Panc1 (cell line): Measurements from ENCODE around the gene SLC12A7. TPM values are rescaled to one million over a fixed set of nuclear protein-coding genes. Genes with fewer than 3 reads are reported as not detected.

Source experiments
- ATAC-seq: fragments of 200-7000 bp; cut with Tn5 transposase; 2 replicates; pipeline ENCODE4 v1.9.1; 2020; ENCODE audit warnings: mild to moderate bottlenecking, moderate library complexity
- BruUV-seq: library from RNA; stranded (reverse); fragments of 400-500 nt; replicated peaks from 2 replicates; lab custom pipeline; 2021; lab: Mats Ljungman, UMichigan
- CTCF ChIA-PET: fragments of 300-600 bp; sonication (Branson Sonifier 250); formaldehyde crosslinking; loops from one replicate; lab custom pipeline; 2022; ENCODE audit warnings: antibody characterized with exemption; lab: Charles Lee
- POLR2A ChIA-PET: fragments of 300-600 bp; sonication (Branson Sonifier 250); formaldehyde crosslinking; loops from one replicate; lab custom pipeline; 2022; ENCODE audit warnings: antibody characterized with exemption; lab: Charles Lee
- DNase-seq: peaks from one replicate; pipeline ENCODE4 v3.0.0-alpha.2; 2010; ENCODE audit warnings: low read depth, low spot score
- H3K27ac ChIP-seq: 2 replicates; pipeline ENCODE4 v1.5.1; 2011; ENCODE audit warnings: mild to moderate bottlenecking, low read length, inconsistent platforms
- H3K27me3 ChIP-seq: fragments of 200-500 bp; sonication (Bioruptor generic); 2 replicates; pipeline ENCODE4 v1.6.0; 2014; ENCODE audit warnings: low read length, inconsistent platforms; ENCODE audit not compliant: control insufficient read depth, insufficient read depth
- H3K36me3 ChIP-seq: fragments of 200-500 bp; sonication (Bioruptor generic); 2 replicates; pipeline ENCODE4 v1.5.1; 2014; ENCODE audit warnings: inconsistent platforms, mild to moderate bottlenecking, low read length, moderate library complexity; ENCODE audit not compliant: control insufficient read depth, insufficient read depth
- H3K4me1 ChIP-seq: 2 replicates; pipeline ENCODE4 v1.5.1; 2011; ENCODE audit warnings: inconsistent platforms, mild to moderate bottlenecking, low read length, moderate library complexity; ENCODE audit not compliant: control insufficient read depth, insufficient read depth
- H3K4me3 ChIP-seq, 2 experiments: 2 replicates each; pipeline ENCODE4 v1.5.1; 2011 to 2012; ENCODE audit warnings: low read depth in 2 of 2, low read length in 2 of 2, mild to moderate bottlenecking in 2 of 2, inconsistent platforms in 1 of 2, moderate library complexity in 1 of 2
- H3K9me3 ChIP-seq: fragments of 200-500 bp; sonication (Bioruptor generic); 2 replicates; pipeline ENCODE4 v1.5.1; 2014; ENCODE audit warnings: low read depth, mild to moderate bottlenecking, inconsistent platforms, low read length, moderate library complexity; ENCODE audit not compliant: control insufficient read depth, insufficient read depth
- POLR2AphosphoS5 ChIP-seq: IDR thresholded peaks from 2 replicates; pipeline ENCODE4 v1.6.1; 2012; ENCODE audit warnings: mild to moderate bottlenecking, low read depth, low read length, moderate library complexity
- SIN3A ChIP-seq: IDR thresholded peaks from 2 replicates; pipeline ENCODE4 v1.6.1; 2012; ENCODE audit warnings: low read depth, mild to moderate bottlenecking, low read length, moderate library complexity, borderline replicate concordance; ENCODE audit not compliant: insufficient read depth
- TCF7L2 ChIP-seq: IDR thresholded peaks from 2 replicates; pipeline ENCODE4 v1.6.1; 2011; ENCODE audit warnings: mild to moderate bottlenecking, low read depth, low read length, inconsistent platforms
- in situ Hi-C: cut with HindIII; loops from 2 replicates; pipeline ENCODE4 v1.10.0; 2016; ENCODE audit warnings: low sequenced_read_pairs, low pct_unique_long_range_greater_than_20kb
- intact Hi-C: fragments of 100-400 bp; cut with micrococcal nuclease; formaldehyde crosslinking; loops from one replicate; pipeline ENCODE4 v1.10.0; 2022; ENCODE audit not compliant: unreplicated experiment
- total RNA-seq: library from RNA; stranded (reverse); gene quantifications from one replicate; pipeline ENCODE4 v1.2.1, GENCODE V29; 2021; ENCODE audit not compliant: unreplicated experiment
- TF ChIP-seq, protein P1 (sequence below): fragments of 450-650 bp; IDR thresholded peaks from 2 replicates; pipeline ENCODE4 v1.5.1; 2017; ENCODE audit warnings: mild to moderate bottlenecking
- TF ChIP-seq, protein P2 (sequence below), 2 experiments: IDR thresholded peaks; 2 replicates each; pipeline ENCODE4 v1.6.1; 2011 to 2012; ENCODE audit warnings: low read depth in 2 of 2, control low read depth in 1 of 2, low read length in 1 of 2, mild to moderate bottlenecking in 1 of 2, moderate library complexity in 1 of 2; ENCODE audit not compliant: insufficient read depth in 1 of 2

Gene SLC12A7
- total RNA-seq, 1 experiment from 2014 or later = 297 TPM

DNA sequence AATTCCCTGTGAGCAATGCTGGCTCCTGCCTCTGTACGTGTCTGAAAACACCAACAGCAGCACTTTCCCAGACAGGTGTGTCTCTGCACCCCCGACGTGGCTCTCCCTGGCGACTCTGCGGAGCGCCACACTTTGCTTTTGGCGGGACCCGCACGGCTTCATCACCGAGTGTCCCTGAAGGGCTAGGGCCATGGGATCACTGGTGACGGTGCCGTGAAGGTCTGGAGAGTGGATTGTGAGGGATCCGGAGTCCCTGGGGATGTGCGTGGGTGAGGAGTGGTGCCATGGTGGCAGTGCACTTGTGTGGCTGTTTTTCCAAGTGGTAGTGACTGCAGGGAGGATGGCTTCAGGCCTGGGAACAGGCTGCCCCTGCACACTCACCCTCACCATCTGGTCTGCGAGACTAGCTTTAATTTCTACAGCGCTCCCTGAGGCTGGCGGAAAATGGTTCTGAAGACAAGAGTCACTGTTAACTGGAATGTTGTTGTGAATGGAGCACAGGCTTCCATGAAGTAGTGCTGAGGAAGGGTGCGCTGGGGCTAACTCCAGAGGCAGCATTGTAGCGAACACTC is 100.0 kb downstream of the SLC12A7 start:
- intact Hi-C loops = loop anchor here (5.0 kb wide), 1 partner anchor 90 kb away; no protein-coding TSS in a partner anchor
- no TSS peak for BruUV-seq

DNA sequence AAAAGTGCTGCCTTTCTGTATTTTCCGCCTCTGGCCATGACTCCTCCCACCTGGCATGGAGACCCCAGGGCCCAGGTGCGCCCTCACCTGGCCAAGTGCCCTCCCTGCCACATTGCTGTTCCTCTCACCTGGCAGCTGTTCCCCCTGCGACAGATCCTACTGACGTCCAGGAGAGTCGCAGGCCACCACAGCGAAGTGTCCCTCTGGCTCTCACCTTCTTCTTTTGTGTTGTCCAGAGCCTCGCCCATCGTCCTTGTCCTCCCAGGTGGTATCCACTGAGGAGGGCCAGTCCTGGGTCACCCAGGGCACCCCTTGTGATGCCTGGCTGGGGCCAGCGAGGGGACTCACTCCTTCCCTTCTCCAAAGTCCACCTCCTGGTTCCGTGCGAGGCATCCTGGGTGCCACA is 100.6 kb downstream of the SLC12A7 start:
- Histone ChIP-seq H3K4me1 (peaks cover 22% of the 10 kb centered on the region), H3K9me3 (no peaks in the 10 kb centered on the region), H3K27ac (no peak overlapping the region), H3K36me3 (no peaks in the 10 kb centered on the region), H3K27me3 (no peaks in the 10 kb centered on the region), H3K4me3 (no peak overlapping the region)
- POLR2A ChIA-PET = no interaction called here
- CTCF ChIA-PET = interaction anchor here (1.7 kb wide), 1 partner anchor 88 kb away, joined by 10 read pairs; no protein-coding TSS in a partner anchor
- intact Hi-C loops = loop anchor here (5.0 kb wide), 1 partner anchor 89 kb away; no protein-coding TSS in a partner anchor
- ATAC-seq (no peak), DNase-seq (no peak)
- TF ChIP-seq, protein P1, sequence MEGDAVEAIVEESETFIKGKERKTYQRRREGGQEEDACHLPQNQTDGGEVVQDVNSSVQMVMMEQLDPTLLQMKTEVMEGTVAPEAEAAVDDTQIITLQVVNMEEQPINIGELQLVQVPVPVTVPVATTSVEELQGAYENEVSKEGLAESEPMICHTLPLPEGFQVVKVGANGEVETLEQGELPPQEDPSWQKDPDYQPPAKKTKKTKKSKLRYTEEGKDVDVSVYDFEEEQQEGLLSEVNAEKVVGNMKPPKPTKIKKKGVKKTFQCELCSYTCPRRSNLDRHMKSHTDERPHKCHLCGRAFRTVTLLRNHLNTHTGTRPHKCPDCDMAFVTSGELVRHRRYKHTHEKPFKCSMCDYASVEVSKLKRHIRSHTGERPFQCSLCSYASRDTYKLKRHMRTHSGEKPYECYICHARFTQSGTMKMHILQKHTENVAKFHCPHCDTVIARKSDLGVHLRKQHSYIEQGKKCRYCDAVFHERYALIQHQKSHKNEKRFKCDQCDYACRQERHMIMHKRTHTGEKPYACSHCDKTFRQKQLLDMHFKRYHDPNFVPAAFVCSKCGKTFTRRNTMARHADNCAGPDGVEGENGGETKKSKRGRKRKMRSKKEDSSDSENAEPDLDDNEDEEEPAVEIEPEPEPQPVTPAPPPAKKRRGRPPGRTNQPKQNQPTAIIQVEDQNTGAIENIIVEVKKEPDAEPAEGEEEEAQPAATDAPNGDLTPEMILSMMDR = peak; percentile 86
- TF ChIP-seq, protein P2, sequence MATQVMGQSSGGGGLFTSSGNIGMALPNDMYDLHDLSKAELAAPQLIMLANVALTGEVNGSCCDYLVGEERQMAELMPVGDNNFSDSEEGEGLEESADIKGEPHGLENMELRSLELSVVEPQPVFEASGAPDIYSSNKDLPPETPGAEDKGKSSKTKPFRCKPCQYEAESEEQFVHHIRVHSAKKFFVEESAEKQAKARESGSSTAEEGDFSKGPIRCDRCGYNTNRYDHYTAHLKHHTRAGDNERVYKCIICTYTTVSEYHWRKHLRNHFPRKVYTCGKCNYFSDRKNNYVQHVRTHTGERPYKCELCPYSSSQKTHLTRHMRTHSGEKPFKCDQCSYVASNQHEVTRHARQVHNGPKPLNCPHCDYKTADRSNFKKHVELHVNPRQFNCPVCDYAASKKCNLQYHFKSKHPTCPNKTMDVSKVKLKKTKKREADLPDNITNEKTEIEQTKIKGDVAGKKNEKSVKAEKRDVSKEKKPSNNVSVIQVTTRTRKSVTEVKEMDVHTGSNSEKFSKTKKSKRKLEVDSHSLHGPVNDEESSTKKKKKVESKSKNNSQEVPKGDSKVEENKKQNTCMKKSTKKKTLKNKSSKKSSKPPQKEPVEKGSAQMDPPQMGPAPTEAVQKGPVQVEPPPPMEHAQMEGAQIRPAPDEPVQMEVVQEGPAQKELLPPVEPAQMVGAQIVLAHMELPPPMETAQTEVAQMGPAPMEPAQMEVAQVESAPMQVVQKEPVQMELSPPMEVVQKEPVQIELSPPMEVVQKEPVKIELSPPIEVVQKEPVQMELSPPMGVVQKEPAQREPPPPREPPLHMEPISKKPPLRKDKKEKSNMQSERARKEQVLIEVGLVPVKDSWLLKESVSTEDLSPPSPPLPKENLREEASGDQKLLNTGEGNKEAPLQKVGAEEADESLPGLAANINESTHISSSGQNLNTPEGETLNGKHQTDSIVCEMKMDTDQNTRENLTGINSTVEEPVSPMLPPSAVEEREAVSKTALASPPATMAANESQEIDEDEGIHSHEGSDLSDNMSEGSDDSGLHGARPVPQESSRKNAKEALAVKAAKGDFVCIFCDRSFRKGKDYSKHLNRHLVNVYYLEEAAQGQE (IDR thresholded peaks at IDR 0.05; ENCODE audit: insufficient read depth in 1 of 2, low read depth in 2 of 2, low read length in 1 of 2) = no peak
- in situ Hi-C loops = no loop called here
- no TSS peak for BruUV-seq

More for the DNA sequence above, 100.0 kb downstream of the SLC12A7 start:
- in situ Hi-C loops = no loop called here
- DNase-seq (no peak), ATAC-seq (no peak)
- H3K36me3 ChIP-seq = no peaks in the 10 kb centered on the region
- H3K27ac ChIP-seq = no peak overlapping the region
- H3K4me1 ChIP-seq = peaks cover 22% of the 10 kb centered on the region
- no peaks in the 10 kb centered on the region for H3K9me3 ChIP-seq
- POLR2A ChIA-PET = no interaction called here
- TF ChIP-seq TCF7L2 (no peak), POLR2AphosphoS5 (no peak), SIN3A (no peak)
- TF ChIP-seq, protein P1 = no peak
- TF ChIP-seq, protein P2 (IDR thresholded peaks at IDR 0.05; ENCODE audit: insufficient read depth in 1 of 2, low read depth in 2 of 2, low read length in 1 of 2) = no peak
- CTCF ChIA-PET = interaction anchor here (0.6 kb wide), 1 partner anchor 9 kb away, joined by 3 read pairs; no protein-coding TSS in a partner anchor
- H3K4me3 ChIP-seq = no peak overlapping the region
- no peaks in the 10 kb centered on the region for H3K27me3 ChIP-seq
